ENCODE measurements around the gene SERPINA4. TPM values are rescaled to one million over a fixed set of nuclear protein-coding genes. Genes with fewer than 3 reads are reported as not detected.

The SERPINA4 gene
- total RNA-seq, 1 donor from 2014 or later = not detected

DNA sequence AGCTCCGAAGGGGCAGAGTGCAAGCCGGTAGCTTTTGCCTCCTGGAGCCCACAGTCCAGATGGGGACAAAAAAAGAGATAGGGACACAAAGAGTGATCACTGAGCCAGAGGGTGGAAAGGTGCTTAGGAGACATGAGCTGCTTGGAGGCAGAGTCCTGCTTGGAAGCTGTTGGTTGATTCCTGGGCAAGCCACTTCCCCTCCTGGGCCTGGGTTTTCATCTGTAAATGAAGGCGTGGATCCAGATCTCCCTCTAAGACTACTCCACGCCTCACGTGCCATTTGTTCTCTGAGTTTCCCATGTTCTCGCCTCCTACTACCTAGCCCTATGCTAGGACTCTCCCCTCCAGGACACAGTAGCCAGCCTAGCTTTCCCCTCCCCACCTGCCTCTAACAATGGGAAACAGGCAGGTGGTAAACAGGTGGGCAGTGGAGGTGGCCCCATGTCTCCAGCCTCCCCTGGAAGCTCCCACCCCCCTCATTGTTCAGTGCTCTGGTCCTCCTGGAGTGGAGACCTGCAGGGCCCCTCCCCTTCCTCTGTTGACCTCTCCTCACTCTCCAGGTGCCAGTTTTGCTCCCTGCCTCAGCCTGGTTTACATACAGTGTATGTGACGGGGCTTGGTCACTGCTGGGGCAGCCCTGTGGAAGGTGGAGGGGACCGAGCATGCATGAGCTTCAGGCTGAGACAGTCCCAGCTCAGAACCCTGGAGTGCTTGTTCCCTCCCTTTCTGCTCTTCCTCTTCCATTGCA is 54.8 kb downstream of the SERPINA4 start:
- Histone ChIP-seq H3K9ac (ENCODE audit: low read length) (no peak overlapping the region), H3K4me3 (ENCODE audit: insufficient read depth, low read depth, low read length) (no peak overlapping the region), H3K9me3 (ENCODE audit: insufficient read depth, low read depth, low read length) (peaks cover 25% of the 10 kb centered on the region), H3K27ac (ENCODE audit: low read depth, low read length) (no peak overlapping the region), H4K20me1 (ENCODE audit: insufficient read depth, low read length) (no peaks in the 10 kb centered on the region), H3K4me2 (ENCODE audit: low read length) (no peak overlapping the region), H3K27me3 (ENCODE audit: insufficient read depth, low read length) (no peaks in the 10 kb centered on the region), H3K36me3 (ENCODE audit: insufficient read depth, low read length) (no peaks in the 10 kb centered on the region), H3K4me1 (ENCODE audit: insufficient read depth, low read length) (peaks cover 9% of the 10 kb centered on the region), H2AFZ (ENCODE audit: low read depth, low read length) (no peak overlapping the region), H3K79me2 (ENCODE audit: insufficient read depth, low read length) (no peaks in the 10 kb centered on the region)
- DNase-seq (ENCODE audit: low read depth) = no peak
- Mint-ChIP-seq H3K9me3 (ENCODE audit: unreplicated experiment) (peaks cover 40% of the 10 kb centered on the region), H3K27ac (ENCODE audit: unreplicated experiment) (no peak overlapping the region), H3K4me3 (ENCODE audit: unreplicated experiment) (no peak overlapping the region), H3K27me3 (ENCODE audit: low read depth, unreplicated experiment) (peaks cover 12% of the 10 kb centered on the region), H3K4me1 (ENCODE audit: low read depth, unreplicated experiment) (peaks cover 6% of the 10 kb centered on the region), H3K36me3 (ENCODE audit: low read depth, unreplicated experiment) (peaks cover 8% of the 10 kb centered on the region)
- FAIRE-seq = no peak
- TF ChIP-seq, protein P1, sequence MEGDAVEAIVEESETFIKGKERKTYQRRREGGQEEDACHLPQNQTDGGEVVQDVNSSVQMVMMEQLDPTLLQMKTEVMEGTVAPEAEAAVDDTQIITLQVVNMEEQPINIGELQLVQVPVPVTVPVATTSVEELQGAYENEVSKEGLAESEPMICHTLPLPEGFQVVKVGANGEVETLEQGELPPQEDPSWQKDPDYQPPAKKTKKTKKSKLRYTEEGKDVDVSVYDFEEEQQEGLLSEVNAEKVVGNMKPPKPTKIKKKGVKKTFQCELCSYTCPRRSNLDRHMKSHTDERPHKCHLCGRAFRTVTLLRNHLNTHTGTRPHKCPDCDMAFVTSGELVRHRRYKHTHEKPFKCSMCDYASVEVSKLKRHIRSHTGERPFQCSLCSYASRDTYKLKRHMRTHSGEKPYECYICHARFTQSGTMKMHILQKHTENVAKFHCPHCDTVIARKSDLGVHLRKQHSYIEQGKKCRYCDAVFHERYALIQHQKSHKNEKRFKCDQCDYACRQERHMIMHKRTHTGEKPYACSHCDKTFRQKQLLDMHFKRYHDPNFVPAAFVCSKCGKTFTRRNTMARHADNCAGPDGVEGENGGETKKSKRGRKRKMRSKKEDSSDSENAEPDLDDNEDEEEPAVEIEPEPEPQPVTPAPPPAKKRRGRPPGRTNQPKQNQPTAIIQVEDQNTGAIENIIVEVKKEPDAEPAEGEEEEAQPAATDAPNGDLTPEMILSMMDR (IDR thresholded peaks at IDR 0.05; ENCODE audit: insufficient read depth, low read depth, low read length) = no peak
- no peak for TF ChIP-seq EZH2 (IDR thresholded peaks at IDR 0.05; ENCODE audit: insufficient read depth, low read length)

DNA sequence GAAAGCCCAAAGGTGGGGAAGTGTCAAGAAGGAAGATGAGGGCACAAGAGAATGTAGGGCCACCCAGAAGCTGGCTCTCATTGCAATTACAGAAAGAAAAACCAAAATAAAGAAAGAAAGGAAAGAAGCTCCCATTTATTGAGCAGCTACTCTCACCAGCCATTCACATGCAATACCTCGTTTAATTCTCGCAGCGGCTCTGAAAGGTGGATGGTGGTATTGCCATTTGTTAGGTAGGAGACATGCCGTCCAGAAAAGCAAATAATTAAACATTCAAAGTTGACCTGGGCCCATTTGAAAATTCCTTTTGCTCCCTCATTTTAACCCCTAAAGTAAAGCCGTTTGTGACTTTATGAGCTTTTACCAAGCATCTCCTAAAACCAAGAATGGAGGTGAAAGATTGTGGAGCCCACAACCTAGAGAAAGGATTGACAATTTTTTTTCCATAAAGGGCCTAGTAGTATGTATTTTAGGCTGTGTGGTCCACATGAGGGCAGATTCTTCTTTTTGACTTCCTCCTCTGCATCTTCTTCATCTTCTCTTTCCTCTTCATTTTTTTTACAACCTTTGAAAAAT is 56.2 kb downstream of the SERPINA4 start:
- H3K9me3 ChIP-seq (ENCODE audit: insufficient read depth, low read depth, low read length) = peaks cover 25% of the 10 kb centered on the region
- H4K20me1 ChIP-seq (ENCODE audit: insufficient read depth, low read length) = no peaks in the 10 kb centered on the region
- no peaks in the 10 kb centered on the region for H3K79me2 ChIP-seq (ENCODE audit: insufficient read depth, low read length)
- peaks cover 10% of the 10 kb centered on the region for H3K36me3 Mint-ChIP-seq (ENCODE audit: low read depth, unreplicated experiment)
- H3K27ac ChIP-seq (ENCODE audit: low read depth, low read length) = no peak overlapping the region
- H3K9me3 Mint-ChIP-seq (ENCODE audit: unreplicated experiment) = peaks cover 40% of the 10 kb centered on the region
- no peak overlapping the region for H3K4me2 ChIP-seq (ENCODE audit: low read length)
- H3K9ac ChIP-seq (ENCODE audit: low read length) = no peak overlapping the region
- H2AFZ ChIP-seq (ENCODE audit: low read depth, low read length) = no peak overlapping the region
- no peak overlapping the region for H3K27ac Mint-ChIP-seq (ENCODE audit: unreplicated experiment)
- peaks cover 2% of the 10 kb centered on the region for H3K4me1 Mint-ChIP-seq (ENCODE audit: low read depth, unreplicated experiment)
- FAIRE-seq (no peak), DNase-seq (ENCODE audit: low read depth) (no peak)
- no peak overlapping the region for H3K4me3 Mint-ChIP-seq (ENCODE audit: unreplicated experiment)
- H3K4me1 ChIP-seq (ENCODE audit: insufficient read depth, low read length) = peaks cover 4% of the 10 kb centered on the region
- H3K36me3 ChIP-seq (ENCODE audit: insufficient read depth, low read length) = no peaks in the 10 kb centered on the region
- no peak for TF ChIP-seq EZH2 (IDR thresholded peaks at IDR 0.05; ENCODE audit: insufficient read depth, low read length)
- TF ChIP-seq, protein P1 (IDR thresholded peaks at IDR 0.05; ENCODE audit: insufficient read depth, low read depth, low read length) = no peak
- no peaks in the 10 kb centered on the region for H3K27me3 ChIP-seq (ENCODE audit: insufficient read depth, low read length)
- no peak overlapping the region for H3K4me3 ChIP-seq (ENCODE audit: insufficient read depth, low read depth, low read length)
- H3K27me3 Mint-ChIP-seq (ENCODE audit: low read depth, unreplicated experiment) = peaks cover 12% of the 10 kb centered on the region

All from astrocyte (in vitro differentiated cells and primary cell).